IPS-11a (cell line): ENCODE measurements around the gene ARHGAP10.

Source experiments
- H3K4me3 ChIP-seq: one replicate; pipeline ENCODE4 v1.5.1; 2013; ENCODE audit warnings: low read depth, low read length, control low read depth

The ARHGAP10 gene

DNA sequence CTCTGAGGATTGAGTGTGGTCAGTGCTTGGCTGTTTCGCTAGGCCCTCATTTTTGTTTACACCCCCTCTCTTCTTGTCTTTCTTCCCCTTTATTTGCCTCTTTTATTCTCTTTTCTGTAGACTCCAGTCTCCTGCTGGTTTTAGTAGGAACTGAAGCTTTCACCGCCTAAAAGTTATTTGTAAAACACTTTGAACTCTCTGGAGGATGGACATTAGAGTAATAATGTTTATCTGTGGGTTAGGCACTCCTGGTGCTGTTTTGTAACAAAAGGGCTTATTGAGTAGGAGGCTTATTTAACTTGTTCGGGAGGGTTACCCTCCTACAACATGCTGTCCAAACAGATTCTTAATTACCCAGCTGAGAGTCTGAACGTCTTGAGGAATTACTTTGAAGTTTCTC lies 1.6 kb upstream of the ARHGAP10 start:
- H3K4me3 ChIP-seq = no peak overlapping the region

DNA sequence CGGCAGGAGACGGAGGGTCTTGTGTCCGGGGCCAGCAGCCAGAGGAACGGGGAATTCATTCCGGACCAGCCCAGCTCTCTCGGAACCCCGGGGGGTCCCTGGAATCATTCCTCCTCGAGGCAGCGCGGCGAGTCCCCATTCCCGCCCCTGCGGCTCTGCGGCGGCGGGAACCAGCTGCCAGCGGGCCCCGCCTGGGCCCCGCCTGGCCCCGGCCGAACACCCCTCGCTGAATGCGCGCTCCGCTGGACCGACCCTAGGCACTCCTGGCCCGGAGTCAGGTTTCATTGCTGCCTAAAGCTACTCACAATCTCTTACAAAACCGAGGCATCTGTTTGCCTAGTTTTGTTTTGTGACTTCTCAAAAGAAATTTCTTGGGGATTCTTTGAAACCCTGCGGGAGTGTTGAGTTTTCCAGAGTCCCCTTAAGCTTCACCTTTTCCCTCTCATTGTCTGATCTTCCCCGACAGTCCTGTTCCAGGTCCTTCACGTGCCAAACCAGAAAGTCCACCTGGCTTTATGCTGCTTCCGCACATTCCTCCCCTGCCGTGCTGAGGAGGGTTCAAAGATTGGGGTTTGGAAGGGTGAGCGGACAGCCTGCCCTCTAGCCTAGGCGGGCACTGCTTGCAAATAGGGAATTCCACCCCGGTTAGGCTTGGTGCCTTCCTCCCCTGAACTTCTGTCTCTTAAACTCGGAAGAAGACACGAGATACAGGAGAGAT lies 789 bp downstream of the ARHGAP10 start:
- peak overlapping the region; percentile 71 for H3K4me3 ChIP-seq

DNA sequence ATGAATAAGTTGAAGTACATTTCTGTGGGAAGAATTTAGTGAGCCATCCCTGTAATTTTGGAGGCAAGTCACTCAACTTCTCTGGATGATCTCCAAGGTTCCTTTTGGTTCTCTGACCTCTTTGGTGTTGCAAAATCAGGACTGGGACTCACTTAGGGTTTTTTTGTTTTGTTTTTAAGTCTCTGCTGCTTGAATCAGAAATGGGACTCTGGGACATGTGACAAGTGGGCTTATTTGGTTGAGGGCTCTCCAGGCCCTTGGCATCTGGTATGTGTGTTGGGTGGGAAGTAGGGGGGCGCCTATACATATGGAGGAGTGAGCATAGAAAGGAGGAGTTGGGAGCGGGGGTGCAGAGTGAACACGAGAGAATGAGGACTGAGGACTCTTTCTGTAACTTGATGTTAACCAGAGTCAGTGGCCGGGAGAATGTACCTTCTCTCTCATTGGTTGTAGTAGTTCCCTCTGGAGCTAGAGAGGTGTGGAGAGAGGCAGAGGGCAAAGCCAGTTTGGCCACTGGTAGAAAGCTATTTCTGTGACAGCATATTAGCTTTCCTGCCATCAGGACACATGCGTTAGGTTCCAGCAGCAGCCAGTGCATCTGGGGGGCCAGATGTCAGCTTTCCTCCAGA lies 1.9 kb downstream of the ARHGAP10 start:
- H3K4me3 ChIP-seq = no peak overlapping the region

DNA sequence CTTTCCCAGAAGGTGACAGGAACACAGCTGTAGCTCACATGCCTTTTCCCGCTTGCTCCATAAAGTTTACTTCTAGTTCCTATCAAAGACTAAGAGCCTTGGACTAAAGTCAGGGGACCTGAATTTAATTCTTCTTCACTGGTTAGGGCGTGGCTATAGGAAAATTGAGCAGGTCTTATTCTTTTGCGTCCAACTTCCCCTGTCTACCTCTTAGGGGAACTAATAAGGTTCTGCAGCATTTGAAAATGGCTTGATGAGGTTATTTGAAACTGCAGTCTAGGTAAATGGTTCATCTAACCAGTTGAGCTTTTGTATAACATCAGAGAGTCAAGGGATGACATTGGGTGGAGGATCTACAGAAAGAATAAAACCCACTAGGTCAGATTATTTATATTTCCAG lies 2.6 kb downstream of the ARHGAP10 start:
- H3K4me3 ChIP-seq = no peak overlapping the region

DNA sequence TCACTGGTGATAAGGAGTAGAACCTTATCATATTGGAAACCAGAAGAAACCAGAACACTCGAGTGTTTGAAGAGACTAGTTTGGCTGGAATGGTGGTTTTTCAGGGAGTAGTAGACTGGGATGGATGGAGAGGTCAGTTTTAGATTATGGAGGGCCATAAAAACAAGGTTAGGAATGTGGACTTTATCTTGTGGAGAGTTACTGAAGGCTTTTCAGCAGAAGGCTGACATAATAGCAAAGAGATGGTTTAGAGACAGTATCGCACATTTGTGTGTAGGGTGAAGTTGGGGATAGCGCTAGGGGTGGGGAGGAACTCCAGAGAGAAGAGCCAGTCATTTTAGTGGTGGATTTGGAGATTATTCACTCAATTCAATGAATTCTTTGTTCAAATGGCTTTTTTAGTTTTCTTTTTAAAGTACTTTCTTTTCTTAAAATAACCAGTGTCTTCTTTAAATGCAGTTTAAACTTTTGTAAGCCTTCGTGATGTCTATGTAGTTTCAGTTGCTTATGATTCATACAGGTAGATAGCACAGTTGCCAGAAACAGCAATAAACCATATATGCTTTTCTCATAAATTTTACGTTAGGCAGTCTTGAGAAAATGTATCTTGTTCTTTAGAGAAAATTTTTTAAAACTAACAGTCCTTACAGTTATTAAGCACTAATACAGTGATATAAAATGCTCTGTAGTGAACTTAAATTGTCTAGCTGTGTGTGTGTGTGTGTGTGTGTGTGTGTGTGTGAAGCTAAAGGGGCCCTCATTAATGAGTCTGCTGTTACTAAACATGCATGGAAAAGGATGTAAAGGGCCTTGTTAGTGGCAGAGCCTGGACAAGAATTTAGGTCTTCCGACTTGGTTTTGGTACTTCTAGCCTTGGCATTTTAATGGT lies 3.8 kb downstream of the ARHGAP10 start:
- H3K4me3 ChIP-seq = no peak overlapping the region

DNA sequence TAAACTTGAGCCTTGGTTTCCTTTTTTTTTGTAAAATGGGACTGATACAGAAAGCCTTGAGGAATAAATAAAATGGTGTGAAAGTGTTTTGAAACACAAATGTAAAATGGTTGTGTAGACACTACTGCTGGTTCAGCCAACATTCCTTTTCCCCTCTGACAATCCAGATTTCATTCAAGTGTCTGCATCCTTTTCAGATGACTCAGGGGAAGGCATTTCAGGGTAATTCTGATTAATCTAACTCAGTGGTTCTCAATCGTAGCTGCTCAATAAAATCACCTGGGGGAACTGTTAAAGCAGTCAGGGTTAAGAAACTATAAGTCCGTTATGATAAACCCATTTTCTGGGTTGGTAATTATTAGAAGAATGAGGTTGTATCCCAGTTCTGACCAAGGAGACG lies 4.6 kb downstream of the ARHGAP10 start:
- no peak overlapping the region for H3K4me3 ChIP-seq

DNA sequence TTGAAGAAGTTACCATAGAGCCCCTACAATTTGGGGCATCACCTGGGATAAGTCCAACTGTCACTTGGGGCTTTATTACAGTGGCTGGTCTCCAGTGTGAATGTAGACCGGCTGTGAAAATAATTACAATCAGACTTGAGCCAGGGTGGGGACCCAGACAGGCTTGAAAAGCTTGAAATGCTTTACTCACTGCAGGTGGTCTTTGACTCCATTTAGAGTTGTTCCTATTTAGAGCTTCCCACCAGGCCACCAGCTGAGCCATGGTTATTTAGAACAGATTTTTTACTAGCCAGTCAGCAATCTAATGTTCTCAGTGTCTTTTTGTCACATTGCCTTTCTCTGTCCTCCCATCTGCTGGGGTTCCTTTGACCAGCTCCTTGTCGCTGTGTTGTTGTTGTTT lies 5.7 kb downstream of the ARHGAP10 start:
- no peak overlapping the region for H3K4me3 ChIP-seq

DNA sequence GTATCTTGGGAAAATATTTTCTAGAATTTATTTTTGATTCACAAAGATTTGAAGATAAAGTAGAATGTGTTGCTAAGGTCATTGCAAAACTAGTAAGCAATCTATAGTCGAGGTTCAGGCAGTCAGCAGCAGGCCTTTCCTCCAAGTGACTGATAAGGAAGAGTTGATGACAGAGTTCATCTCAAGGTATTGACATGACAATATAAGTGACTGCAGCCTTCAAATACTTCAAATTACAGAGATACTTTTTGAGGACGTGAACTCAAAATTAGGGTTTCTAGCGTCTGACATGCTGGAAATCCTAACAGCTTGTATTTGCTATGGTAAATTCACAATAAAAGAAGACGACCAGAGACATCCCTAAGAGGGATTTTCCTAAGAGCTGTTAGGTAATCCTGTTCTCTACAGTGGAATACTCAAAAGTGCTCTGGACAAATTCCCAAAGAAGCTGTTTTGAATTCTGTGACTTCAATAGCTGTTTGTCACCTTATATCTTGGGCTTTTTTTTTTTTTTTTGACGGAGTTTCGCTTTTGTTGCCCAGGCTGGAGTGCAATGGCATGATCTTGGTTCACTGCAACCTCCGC lies 7.4 kb downstream of the ARHGAP10 start:
- no peak overlapping the region for H3K4me3 ChIP-seq

DNA sequence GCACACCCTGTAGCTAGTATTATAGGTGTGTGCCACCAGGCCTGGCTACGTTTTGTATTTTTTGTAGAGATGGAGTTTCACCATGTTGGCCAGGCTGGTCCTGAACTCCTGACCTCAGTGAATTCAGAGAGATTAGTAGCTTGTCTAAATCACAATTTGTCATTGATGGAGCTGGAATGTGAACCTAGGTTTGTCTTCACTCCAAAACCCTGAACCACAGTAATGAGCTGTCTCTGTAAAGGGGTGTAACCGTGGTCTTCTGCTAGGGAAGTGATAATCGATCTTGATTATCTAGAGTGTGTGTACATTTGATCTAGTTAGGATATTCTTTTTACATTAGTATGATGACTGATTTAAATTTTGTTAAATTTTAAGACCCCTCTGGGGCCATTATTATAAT lies 8.3 kb downstream of the ARHGAP10 start:
- H3K4me3 ChIP-seq = no peak overlapping the region

DNA sequence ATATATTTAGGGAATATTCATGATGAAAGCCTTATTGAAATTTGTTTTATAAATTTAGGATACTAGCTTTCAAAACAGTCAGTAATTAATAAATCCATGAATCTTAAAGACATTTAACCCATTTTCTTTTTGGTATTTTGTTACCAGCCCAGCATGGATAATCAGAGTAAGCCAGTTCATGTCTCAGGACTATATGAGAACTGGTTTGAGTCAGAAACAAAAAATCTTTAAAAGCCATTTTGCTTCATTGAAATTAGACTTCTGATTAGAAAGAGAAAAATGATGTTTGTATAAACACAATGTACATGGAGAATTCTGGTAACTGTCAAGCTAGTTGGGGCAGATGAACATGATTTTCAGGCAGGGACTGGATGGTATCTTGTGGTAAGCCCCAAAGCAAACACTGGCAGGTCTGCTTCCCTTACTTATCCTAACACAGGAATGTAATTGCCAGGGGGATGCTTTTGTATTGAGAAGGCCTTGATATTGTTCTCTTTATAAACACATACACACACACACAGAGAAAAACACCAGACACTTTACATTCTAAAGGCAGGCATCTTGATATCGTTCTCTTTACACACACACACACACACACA lies 9.4 kb downstream of the ARHGAP10 start:
- no peak overlapping the region for H3K4me3 ChIP-seq

DNA sequence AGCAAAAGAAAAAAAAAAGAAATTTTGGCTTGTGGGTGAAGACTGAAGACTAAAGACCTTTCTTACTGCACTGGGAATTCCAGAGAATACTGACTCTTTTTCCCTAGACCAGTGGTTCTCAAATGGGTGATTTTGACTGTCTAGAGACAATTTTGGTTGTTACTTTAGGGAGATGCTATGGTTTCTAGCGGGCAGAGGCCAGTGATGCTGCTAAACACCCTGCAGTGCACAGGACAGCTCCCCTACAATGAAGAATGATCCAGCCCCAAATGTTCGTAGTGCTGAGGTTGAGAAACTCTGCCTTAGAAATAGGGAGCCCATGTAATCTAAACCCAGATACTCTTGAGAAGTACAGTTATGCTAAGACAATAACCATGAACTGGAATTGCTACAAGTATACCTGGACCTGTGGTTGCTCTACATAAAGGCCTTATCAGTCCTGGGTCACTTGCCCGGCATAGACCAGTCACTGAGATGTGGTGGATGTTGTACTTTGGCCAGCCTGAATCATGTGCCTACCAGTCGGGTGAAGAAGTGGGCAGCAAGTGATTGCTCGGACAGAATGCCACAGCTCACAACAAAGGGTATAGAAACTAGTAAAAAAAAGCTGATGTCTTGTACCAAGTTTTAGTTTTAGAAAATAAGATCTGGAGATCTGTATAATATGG lies 16.0 kb downstream of the ARHGAP10 start:
- no peak overlapping the region for H3K4me3 ChIP-seq

DNA sequence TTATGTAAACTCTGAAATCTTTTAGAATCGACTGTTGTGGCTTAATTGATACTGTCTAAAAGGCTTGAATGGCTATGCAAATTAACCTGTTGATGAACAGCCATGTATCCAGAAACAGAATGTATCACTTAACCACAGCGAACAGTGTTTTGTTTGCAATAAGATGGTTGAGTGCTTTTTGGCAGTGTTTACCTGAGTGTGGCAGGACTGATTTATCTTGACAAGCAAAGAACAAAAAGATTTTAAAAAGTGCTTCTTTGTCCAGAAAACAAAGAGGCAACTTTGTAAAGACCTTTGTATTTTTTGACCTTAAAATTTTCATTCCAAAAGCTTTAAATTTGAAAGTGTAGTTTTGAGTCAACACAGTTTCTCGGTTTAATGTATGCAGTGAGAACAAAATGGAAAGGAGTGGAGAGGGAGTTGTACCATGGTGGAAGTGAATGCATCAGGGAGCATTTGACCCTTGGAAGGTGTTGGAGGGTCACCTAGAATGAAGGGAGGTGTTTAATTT lies 18.0 kb downstream of the ARHGAP10 start:
- no peak overlapping the region for H3K4me3 ChIP-seq

DNA sequence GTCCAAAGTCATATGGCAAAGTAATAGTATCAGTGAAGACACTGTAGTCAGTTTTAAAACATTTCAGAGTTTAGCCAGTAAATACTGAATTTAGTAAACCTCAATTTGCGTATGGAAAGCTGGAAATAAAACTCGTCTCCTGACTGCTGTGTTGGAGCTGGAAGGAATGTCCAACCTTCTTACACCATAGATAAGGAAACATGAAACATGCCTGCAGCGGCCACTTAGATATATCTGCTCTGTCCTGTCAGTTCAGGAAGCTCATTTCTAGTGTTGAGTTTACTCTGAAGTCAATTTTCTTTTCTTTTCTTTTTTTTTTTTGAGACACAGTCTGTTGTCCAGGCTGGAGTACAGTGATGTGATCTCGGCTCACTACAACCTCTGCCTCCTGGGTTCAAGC lies 21.2 kb downstream of the ARHGAP10 start:
- no peak overlapping the region for H3K4me3 ChIP-seq

DNA sequence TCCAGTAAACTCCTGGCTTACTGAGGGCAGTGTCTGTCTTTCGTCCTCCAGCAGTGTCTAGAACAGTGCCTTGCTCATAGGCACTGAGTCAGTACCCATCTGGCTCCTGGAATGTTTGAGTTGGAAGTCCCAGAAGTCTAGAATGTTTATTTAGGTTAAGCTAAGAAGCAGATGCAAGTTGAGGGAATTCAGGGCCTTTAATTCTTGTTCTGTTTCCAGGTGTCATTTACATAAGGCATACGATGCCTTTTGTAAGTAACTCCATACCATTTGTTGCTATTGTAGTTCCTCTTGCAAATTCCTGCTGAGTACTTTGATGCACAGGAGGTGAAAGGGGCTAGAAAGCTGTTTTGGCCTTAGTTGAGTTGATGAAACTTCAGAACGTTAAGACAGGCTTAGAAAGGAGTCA lies 22.2 kb downstream of the ARHGAP10 start:
- no peak overlapping the region for H3K4me3 ChIP-seq

DNA sequence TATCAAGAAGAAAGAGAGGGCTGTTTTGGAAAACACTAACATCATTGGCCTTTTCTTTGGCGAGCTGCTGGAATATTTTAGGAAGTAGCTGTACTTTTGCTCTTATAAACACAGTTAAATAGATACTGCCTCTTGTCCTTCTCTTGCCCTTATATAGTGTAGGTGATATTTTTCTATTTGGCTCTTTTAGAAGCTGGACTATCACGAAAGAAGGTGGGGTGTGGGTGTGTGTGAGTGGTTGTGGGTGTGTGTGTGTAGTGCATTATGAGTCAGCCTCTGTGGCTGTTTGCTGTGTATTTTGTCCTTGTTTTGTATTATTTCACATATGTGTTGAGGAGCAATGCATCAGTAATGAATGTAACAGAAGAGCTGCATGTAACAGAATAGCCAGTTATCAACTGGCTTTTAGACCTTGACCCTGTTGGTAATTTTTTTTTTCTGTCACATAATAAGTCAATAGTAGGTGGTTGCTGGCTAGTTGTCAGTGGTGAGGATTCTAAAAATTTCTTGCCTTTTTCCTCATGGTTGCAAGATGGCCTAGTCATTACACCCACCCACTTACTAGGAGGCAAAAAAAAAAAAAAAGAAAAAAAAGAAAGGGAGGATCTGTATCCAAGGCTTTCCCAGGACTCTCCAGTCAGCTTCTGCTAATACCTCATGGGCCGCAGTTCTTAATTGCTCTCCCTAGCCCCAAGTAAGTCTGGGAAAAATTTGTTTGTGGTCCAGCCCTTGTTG lies 23.8 kb downstream of the ARHGAP10 start:
- H3K4me3 ChIP-seq = no peak overlapping the region

DNA sequence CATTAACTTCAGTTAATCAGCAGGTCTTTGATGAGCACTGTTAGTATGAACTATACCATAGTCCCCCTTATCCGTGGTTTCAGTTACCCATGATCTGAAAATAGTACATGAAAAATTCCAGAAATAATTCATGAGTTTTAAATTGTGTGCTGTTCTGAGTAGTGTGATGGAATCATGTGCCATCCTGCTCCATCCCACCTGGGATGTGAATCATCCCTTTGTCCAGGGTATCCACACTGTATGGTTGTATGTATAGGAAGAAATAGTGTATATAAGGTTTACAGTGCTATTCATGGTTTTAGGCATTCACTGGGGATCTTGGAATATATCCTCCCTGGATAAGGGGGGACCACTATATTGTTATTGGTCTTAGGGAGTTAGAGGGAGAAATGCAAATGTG lies 24.5 kb downstream of the ARHGAP10 start:
- H3K4me3 ChIP-seq = no peak overlapping the region

DNA sequence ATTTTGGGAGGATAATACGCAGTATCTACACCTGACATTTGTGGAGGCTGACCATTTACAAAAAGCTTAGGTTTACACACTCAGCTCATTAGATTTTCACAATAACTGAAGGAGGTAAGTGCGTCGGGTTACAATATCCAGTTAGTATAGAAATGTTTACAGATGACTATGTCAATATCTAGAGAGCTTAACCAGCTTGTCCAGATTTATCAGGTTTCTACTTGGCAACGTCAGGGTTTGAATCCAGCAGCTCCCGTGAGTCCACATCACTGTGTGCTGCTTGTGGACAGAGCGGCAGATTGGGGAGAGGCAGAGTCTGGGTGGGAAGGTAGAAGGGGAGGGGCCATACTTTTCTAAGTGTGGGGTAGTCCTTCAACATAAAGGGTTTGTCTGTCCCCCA lies 28.3 kb downstream of the ARHGAP10 start:
- no peak overlapping the region for H3K4me3 ChIP-seq

DNA sequence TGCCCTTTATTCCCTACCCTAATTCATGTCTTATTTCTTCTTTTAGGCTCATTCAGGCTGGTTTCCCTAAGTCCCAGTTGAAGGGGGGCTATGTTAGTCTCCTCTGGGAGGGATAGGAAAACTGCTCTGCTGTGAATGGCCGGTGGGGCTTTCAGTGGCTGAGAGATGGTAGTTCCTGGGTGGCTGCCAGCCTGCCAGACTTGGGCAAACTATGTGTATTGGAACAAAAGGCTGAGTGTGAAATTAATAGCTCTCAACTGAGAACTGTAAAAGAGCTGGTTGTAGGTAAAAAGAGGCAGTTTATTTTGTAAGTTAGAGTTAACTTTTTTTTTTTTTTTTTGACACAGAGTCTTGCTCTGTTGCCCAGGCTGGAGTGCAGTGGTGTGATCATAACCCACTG lies 28.8 kb downstream of the ARHGAP10 start:
- H3K4me3 ChIP-seq = no peak overlapping the region

DNA sequence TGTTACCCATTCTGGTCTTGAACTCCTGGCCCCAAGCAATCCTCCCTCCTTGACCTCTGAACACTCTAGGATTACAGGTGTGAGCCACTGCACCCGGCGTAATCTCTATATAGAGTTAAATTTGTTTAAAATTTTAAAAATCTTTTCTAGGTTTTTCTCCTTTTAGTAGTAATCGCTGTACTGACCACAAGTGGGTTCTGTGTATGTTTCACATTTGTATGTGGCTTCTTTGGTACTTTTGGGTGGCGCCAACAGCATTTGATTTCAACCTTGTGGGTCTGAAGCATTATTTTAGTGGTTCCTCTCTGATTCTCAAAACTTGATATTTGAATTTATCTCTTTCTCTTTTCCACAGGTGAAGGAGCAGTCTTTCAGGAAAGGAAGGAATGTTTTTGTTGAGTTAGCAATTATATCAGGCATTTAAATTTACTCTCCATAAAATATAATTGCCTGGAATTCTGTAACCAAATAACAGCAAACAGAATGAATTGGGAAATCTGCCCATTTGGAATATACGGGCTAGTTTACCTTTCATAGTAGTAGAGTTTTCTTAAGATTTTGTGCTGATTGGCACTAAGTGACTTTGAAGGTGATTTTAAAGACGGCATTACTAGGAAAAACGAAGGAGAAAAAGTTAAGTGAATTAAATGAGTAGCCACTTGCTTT lies 29.5 kb downstream of the ARHGAP10 start:
- no peak overlapping the region for H3K4me3 ChIP-seq
